ENCODE data around the gene PNMA8A. TPM values are rescaled to one million over a fixed set of nuclear protein-coding genes. Genes with fewer than 3 reads are reported as not detected.

PNMA8A gene
- polyA plus RNA-seq, 2 of the 4 experiments (the other 2 are of a cell fraction), result 11.2 to 15.4 TPM

DNA sequence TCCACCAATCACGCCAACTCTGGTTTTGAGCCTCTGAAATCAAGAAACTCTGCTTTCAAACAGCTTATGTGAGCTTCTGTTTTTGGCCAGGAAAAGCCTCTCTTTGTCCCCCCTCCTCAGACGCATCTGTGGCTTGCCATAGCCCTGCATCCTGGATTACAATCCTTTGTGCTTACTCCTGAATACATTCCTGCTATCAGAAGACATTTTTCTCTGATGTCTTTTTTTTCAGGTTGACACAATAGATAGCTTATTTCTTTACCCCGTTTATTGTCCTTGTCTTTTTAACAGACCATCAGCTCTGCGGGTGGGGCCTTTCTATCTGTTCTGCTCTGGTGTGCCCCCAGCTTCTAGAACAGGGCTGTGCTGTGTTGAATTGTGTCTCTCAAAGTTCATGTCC, 13.3 kb upstream of the PNMA8A start:
- POLR2A ChIA-PET, result no interaction called here
- H3K4me1 ChIP-seq, result peaks cover 10% of the 10 kb centered on the region; the same call in 1 of the 3 replicates
- TF ChIP-seq BHLHE40 (IDR thresholded peaks at IDR 0.05; ENCODE audit: low read depth, low read length) (no peak), CBX8 (IDR thresholded peaks at IDR 0.05) (no peak)
- H3K4me3 ChIP-seq, result no peak overlapping the region
- no peak overlapping the region for H3K4me2 ChIP-seq
- no peaks in the 10 kb centered on the region for H3K9me3 ChIP-seq
- CTCF ChIA-PET, result interaction anchor here (0.9 to 17.0 kb wide), 13 partner anchors 7 to 456 kb away, joined by 3 to 358 read pairs (median 3); no protein-coding TSS in a partner anchor
- no peak for ATAC-seq
- no peak overlapping the region for H3K27ac ChIP-seq
- WGBS (ENCODE audit: missing lambda C conversion rate), result 68% methylated on average over 4 of the region's 4 CpGs
- peak; percentile 32 for FAIRE-seq
- no peak for DNase-seq (ENCODE audit: low read depth in 1 of 2, low spot score in 1 of 2)

DNA sequence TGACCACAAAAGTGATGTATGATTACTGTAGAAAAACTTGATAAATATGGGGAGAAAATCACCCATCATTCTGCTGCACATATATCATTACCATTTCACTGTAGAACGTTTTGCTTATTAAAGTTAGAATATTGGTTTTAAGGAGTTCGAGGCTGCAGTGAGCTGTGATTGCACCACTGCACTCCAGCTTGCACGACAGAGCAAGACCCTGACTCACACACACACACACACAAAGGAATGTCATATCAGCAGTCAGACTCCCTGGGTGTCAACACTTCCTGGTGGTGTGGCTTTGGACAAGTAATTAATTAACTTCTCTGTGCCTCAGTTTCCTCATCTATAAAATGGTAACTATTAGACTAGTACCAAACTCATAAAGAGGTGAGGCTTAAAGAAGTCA, 11.3 kb upstream of the PNMA8A start:
- no peak for ATAC-seq
- FAIRE-seq, result no peak
- peaks cover 5% of the 10 kb centered on the region; the same call in 1 of the 3 replicates for H3K4me1 ChIP-seq
- no peak overlapping the region for H3K4me3 ChIP-seq
- no peak overlapping the region for H3K27ac ChIP-seq
- CTCF ChIA-PET, result interaction anchor here (0.8 to 17.0 kb wide), 8 partner anchors 9 to 202 kb away, joined by 3 to 358 read pairs (median 7); partner anchors contain the start of gene PPP5C
- WGBS (ENCODE audit: missing lambda C conversion rate), result 3% methylated on average over 3 of the region's 3 CpGs
- no peak for DNase-seq (ENCODE audit: low read depth in 1 of 2, low spot score in 1 of 2)
- H3K4me2 ChIP-seq, result no peak overlapping the region
- no peaks in the 10 kb centered on the region for H3K9me3 ChIP-seq
- TF ChIP-seq HES2 (IDR thresholded peaks at IDR 0.05), result no peak
- TF ChIP-seq MAFK (IDR thresholded peaks at IDR 0.05; ENCODE audit: partially characterized antibody), result peak; percentile 34
- POLR2A ChIA-PET, result no interaction called here

DNA sequence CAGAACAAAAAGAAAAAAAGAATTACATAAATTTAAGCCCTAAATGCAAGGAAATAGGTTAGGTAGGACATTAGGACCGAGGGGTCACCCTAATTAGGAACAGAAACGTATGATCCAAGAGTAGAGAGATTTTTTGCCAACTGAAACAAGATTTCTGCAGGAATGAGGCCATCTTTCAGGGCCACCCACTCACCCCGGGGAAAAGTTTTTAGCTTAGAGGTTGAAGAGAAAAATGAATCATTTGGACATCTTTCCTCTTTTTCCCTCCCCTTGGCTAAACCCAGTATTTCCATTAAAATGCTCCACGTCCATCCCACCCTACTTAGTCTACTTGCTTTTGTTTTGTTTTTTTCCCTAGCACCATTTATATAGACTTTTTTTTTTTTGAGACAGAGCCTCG, 10.6 kb upstream of the PNMA8A start:
- Histone ChIP-seq H3K4me3 (no peak overlapping the region), H3K27ac (no peak overlapping the region), H3K4me1 (no peaks in the 10 kb centered on the region), H3K9me3 (no peaks in the 10 kb centered on the region), H3K4me2 (no peak overlapping the region)
- ATAC-seq (no peak), DNase-seq (ENCODE audit: low read depth in 1 of 2, low spot score in 1 of 2) (no peak), FAIRE-seq (no peak)
- 53% methylated on average over 5 of the region's 5 CpGs for WGBS (ENCODE audit: missing lambda C conversion rate)
- no peak for TF ChIP-seq NFE2L2 (conservative IDR thresholded peaks at IDR 0.05; ENCODE audit: low read length)
- no peak for TF ChIP-seq RFX5 (IDR thresholded peaks at IDR 0.05)
- TF ChIP-seq, protein P1, sequence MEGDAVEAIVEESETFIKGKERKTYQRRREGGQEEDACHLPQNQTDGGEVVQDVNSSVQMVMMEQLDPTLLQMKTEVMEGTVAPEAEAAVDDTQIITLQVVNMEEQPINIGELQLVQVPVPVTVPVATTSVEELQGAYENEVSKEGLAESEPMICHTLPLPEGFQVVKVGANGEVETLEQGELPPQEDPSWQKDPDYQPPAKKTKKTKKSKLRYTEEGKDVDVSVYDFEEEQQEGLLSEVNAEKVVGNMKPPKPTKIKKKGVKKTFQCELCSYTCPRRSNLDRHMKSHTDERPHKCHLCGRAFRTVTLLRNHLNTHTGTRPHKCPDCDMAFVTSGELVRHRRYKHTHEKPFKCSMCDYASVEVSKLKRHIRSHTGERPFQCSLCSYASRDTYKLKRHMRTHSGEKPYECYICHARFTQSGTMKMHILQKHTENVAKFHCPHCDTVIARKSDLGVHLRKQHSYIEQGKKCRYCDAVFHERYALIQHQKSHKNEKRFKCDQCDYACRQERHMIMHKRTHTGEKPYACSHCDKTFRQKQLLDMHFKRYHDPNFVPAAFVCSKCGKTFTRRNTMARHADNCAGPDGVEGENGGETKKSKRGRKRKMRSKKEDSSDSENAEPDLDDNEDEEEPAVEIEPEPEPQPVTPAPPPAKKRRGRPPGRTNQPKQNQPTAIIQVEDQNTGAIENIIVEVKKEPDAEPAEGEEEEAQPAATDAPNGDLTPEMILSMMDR (IDR thresholded peaks at IDR 0.05), result no peak
- TF ChIP-seq USF2 (IDR thresholded peaks at IDR 0.05), result no peak
- no peak for TF ChIP-seq KDM1A (IDR thresholded peaks at IDR 0.05; ENCODE audit: low read depth)
- no peak for TF ChIP-seq HOXB5 (CRISPR knock-in tag; IDR thresholded peaks at IDR 0.05)
- no peak for TF ChIP-seq MAFK (IDR thresholded peaks at IDR 0.05; ENCODE audit: partially characterized antibody)
- TF ChIP-seq, protein P2, sequence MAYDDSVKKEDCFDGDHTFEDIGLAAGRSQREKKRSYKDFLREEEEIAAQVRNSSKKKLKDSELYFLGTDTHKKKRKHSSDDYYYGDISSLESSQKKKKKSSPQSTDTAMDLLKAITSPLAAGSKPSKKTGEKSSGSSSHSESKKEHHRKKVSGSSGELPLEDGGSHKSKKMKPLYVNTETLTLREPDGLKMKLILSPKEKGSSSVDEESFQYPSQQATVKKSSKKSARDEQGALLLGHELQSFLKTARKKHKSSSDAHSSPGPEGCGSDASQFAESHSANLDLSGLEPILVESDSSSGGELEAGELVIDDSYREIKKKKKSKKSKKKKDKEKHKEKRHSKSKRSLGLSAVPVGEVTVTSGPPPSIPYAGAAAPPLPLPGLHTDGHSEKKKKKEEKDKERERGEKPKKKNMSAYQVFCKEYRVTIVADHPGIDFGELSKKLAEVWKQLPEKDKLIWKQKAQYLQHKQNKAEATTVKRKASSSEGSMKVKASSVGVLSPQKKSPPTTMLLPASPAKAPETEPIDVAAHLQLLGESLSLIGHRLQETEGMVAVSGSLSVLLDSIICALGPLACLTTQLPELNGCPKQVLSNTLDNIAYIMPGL (CRISPR knock-in tag; IDR thresholded peaks at IDR 0.05; ENCODE audit: borderline replicate concordance), result no peak
- TF ChIP-seq MYC (IDR thresholded peaks at IDR 0.05; ENCODE audit: borderline replicate concordance, low read length), result no peak
- TF ChIP-seq HOXA7 (CRISPR knock-in tag; IDR thresholded peaks at IDR 0.05), result no peak
- TF ChIP-seq, protein P3, sequence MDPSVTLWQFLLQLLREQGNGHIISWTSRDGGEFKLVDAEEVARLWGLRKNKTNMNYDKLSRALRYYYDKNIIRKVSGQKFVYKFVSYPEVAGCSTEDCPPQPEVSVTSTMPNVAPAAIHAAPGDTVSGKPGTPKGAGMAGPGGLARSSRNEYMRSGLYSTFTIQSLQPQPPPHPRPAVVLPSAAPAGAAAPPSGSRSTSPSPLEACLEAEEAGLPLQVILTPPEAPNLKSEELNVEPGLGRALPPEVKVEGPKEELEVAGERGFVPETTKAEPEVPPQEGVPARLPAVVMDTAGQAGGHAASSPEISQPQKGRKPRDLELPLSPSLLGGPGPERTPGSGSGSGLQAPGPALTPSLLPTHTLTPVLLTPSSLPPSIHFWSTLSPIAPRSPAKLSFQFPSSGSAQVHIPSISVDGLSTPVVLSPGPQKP (IDR thresholded peaks at IDR 0.05; ENCODE audit: low read depth, low read length), result no peak
- CTCF ChIA-PET, result interaction anchor here (1.3 to 17.0 kb wide), 5 partner anchors 10 to 201 kb away, joined by 4 to 358 read pairs (median 9); no protein-coding TSS in a partner anchor
- POLR2A ChIA-PET, result no interaction called here

All from A549 (cell line).